Measurements from ENCODE around the gene GRM4.

Gene GRM4

GRCh38 chr6:34062815-34063214 lies 83.1 kb downstream of the GRM4 start:
- Mint-ChIP-seq H3K4me1 (peaks cover 20% of the 10 kb centered on the region), H3K9me3 (no peaks in the 10 kb centered on the region), H3K4me3 (no peak overlapping the region), H3K36me3 (ENCODE audit: low read depth) (no peaks in the 10 kb centered on the region), H3K27me3 (ENCODE audit: low read depth) (peaks cover 21% of the 10 kb centered on the region), H3K27ac (no peak overlapping the region)
- peak in 2 of 3 experiments; percentile 14 to 32 for TF ChIP-seq CTCF (IDR thresholded peaks at IDR 0.05; ENCODE audit: unreplicated experiment in 3 of 3)

GRCh38 chr6:34062156-34062555 lies 83.7 kb downstream of the GRM4 start:
- Mint-ChIP-seq H3K27ac (no peak overlapping the region), H3K4me1 (peaks cover 20% of the 10 kb centered on the region), H3K36me3 (ENCODE audit: low read depth) (no peaks in the 10 kb centered on the region), H3K9me3 (no peaks in the 10 kb centered on the region), H3K27me3 (ENCODE audit: low read depth) (peaks cover 21% of the 10 kb centered on the region), H3K4me3 (no peak overlapping the region)
- no peak for TF ChIP-seq CTCF (IDR thresholded peaks at IDR 0.05; ENCODE audit: unreplicated experiment in 3 of 3)

GRCh38 chr6:34061348-34061747 lies 84.5 kb downstream of the GRM4 start:
- Mint-ChIP-seq H3K36me3 (ENCODE audit: low read depth) (no peaks in the 10 kb centered on the region), H3K27me3 (ENCODE audit: low read depth) (peaks cover 19% of the 10 kb centered on the region), H3K27ac (no peak overlapping the region), H3K9me3 (no peaks in the 10 kb centered on the region), H3K4me1 (peaks cover 25% of the 10 kb centered on the region), H3K4me3 (no peak overlapping the region)
- TF ChIP-seq CTCF (IDR thresholded peaks at IDR 0.05; ENCODE audit: unreplicated experiment in 3 of 3) = no peak

- H3K27me3 Mint-ChIP-seq (ENCODE audit: low read depth) = peaks cover 17% of the 10 kb centered on the region
- no peak for TF ChIP-seq CTCF (IDR thresholded peaks at IDR 0.05; ENCODE audit: unreplicated experiment in 3 of 3)
- H3K9me3 Mint-ChIP-seq = no peaks in the 10 kb centered on the region
- no peak overlapping the region for H3K4me3 Mint-ChIP-seq
- H3K4me1 Mint-ChIP-seq = peaks cover 24% of the 10 kb centered on the region
- no peaks in the 10 kb centered on the region for H3K36me3 Mint-ChIP-seq (ENCODE audit: low read depth)
- H3K27ac Mint-ChIP-seq = no peak overlapping the region
Measured at GRCh38 chr6:34059914-34060313, 86.0 kb downstream of the GRM4 start.

- Mint-ChIP-seq H3K36me3 (ENCODE audit: low read depth) (no peaks in the 10 kb centered on the region), H3K27ac (no peak overlapping the region), H3K4me1 (peaks cover 22% of the 10 kb centered on the region), H3K9me3 (no peaks in the 10 kb centered on the region), H3K4me3 (no peak overlapping the region), H3K27me3 (ENCODE audit: low read depth) (peaks cover 20% of the 10 kb centered on the region)
- TF ChIP-seq CTCF (IDR thresholded peaks at IDR 0.05; ENCODE audit: unreplicated experiment in 3 of 3) = no peak
Measured at GRCh38 chr6:34059136-34059731, 86.7 kb downstream of the GRM4 start.

- no peaks in the 10 kb centered on the region for H3K9me3 Mint-ChIP-seq
Measured at GRCh38 chr6:34057790-34058189, 88.1 kb downstream of the GRM4 start.

More at GRCh38 chr6:34057790-34058189, 88.1 kb downstream of the GRM4 start:
- Mint-ChIP-seq H3K27ac (no peak overlapping the region), H3K4me3 (peak overlapping the region in 1 of 3 experiments; percentile 2), H3K27me3 (ENCODE audit: low read depth) (peaks cover 14% of the 10 kb centered on the region), H3K4me1 (peaks cover 17% of the 10 kb centered on the region), H3K36me3 (ENCODE audit: low read depth) (no peaks in the 10 kb centered on the region)
- TF ChIP-seq CTCF (IDR thresholded peaks at IDR 0.05; ENCODE audit: unreplicated experiment in 3 of 3) = no peak

Measured in nephron (organoid).